H9 (cell line): ENCODE measurements around the gene GLRA1. TPM values are rescaled to one million over a fixed set of nuclear protein-coding genes. Genes with fewer than 3 reads are reported as not detected.

Experiments used
- DNase-seq: peaks from one replicate; pipeline ENCODE4 v3.0.0-alpha.2; 2017
- H2AFZ ChIP-seq: one replicate; pipeline ENCODE4 v1.6.1; 2013; ENCODE audit warnings: mild to moderate bottlenecking, low read length, control low read depth, moderate library complexity
- H2AK5ac ChIP-seq: 2 replicates; pipeline ENCODE4 v1.6.1; 2013; ENCODE audit warnings: low read length, control low read depth, mixed read lengths; ENCODE audit not compliant: insufficient read length
- H2BK120ac ChIP-seq: one replicate; pipeline ENCODE4 v1.6.1; 2013; ENCODE audit warnings: low read depth, mild to moderate bottlenecking, low read length, control low read depth, inconsistent platforms; ENCODE audit not compliant: poor library complexity, severe bottlenecking
- H2BK12ac ChIP-seq: 2 replicates; pipeline ENCODE4 v1.6.1; 2013; ENCODE audit warnings: low read length, control low read depth, mixed read lengths, low read depth; ENCODE audit not compliant: insufficient read length
- H2BK15ac ChIP-seq: 2 replicates; pipeline ENCODE4 v1.6.1; 2013; ENCODE audit warnings: low read depth, low read length, control low read depth
- H2BK20ac ChIP-seq: one replicate; pipeline ENCODE4 v1.6.1; 2013; ENCODE audit warnings: low read depth, mild to moderate bottlenecking, low read length, control low read depth, inconsistent platforms; ENCODE audit not compliant: poor library complexity, severe bottlenecking
- H2BK5ac ChIP-seq: 2 replicates; pipeline ENCODE4 v1.6.1; 2013; ENCODE audit warnings: low read length, control low read depth, mixed read lengths; ENCODE audit not compliant: insufficient read length
- H3K14ac ChIP-seq: 2 replicates; pipeline ENCODE4 v1.6.1; 2013; ENCODE audit warnings: low read length, control low read depth; ENCODE audit not compliant: insufficient read depth
- H3K18ac ChIP-seq: 2 replicates; pipeline ENCODE4 v1.6.1; 2013; ENCODE audit warnings: low read depth, mild to moderate bottlenecking, mixed read lengths, low read length, control low read depth; ENCODE audit not compliant: insufficient read length
- H3K23ac ChIP-seq: 2 replicates; pipeline ENCODE4 v1.6.1; 2013; ENCODE audit warnings: low read length, control low read depth, mixed read lengths, low read depth; ENCODE audit not compliant: insufficient read length
- H3K23me2 ChIP-seq: 2 replicates; pipeline ENCODE4 v1.6.1; 2013; ENCODE audit warnings: low read depth, mild to moderate bottlenecking, mixed read lengths, low read length, control low read depth; ENCODE audit not compliant: insufficient read length, poor library complexity, severe bottlenecking
- H3K27ac ChIP-seq: 2 replicates; pipeline ENCODE4 v1.5.1; 2013; ENCODE audit warnings: low read length, control low read depth, mixed read lengths, low read depth; ENCODE audit not compliant: insufficient read length
- H3K27me3 ChIP-seq: 2 replicates; pipeline ENCODE4 v1.6.1; 2013; ENCODE audit warnings: low read length, control low read depth, inconsistent platforms; ENCODE audit not compliant: insufficient read depth
- H3K4ac ChIP-seq: 2 replicates; pipeline ENCODE4 v1.6.1; 2013; ENCODE audit warnings: low read depth, mild to moderate bottlenecking, control low read depth, inconsistent platforms, low read length, moderate library complexity
- H3K4me1 ChIP-seq: 2 replicates; pipeline ENCODE4 v1.6.1; 2013; ENCODE audit warnings: low read length, control low read depth, inconsistent platforms; ENCODE audit not compliant: insufficient read depth
- H3K4me2 ChIP-seq: 2 replicates; pipeline ENCODE4 v1.6.1; 2013; ENCODE audit warnings: low read length, control low read depth, mixed read lengths; ENCODE audit not compliant: insufficient read length, insufficient read depth
- H3K56ac ChIP-seq: 2 replicates; pipeline ENCODE4 v1.6.1; 2013; ENCODE audit warnings: low read depth, mild to moderate bottlenecking, mixed read lengths, low read length, control low read depth; ENCODE audit not compliant: insufficient read length
- H3K79me1 ChIP-seq: 2 replicates; pipeline ENCODE4 v1.6.1; 2013; ENCODE audit warnings: low read depth, mild to moderate bottlenecking, moderate library complexity, low read length, control low read depth, inconsistent platforms; ENCODE audit not compliant: insufficient read depth, poor library complexity, severe bottlenecking
- H3K79me2 ChIP-seq: 2 replicates; pipeline ENCODE4 v1.6.1; 2013; ENCODE audit warnings: low read length, control low read depth, inconsistent platforms; ENCODE audit not compliant: insufficient read depth
- H3K9ac ChIP-seq: 2 replicates; pipeline ENCODE4 v1.6.1; 2013; ENCODE audit warnings: low read length, control low read depth, mixed read lengths; ENCODE audit not compliant: insufficient read length; ENCODE audit errors: extremely low read depth
- H3K9me3 ChIP-seq: one replicate; pipeline ENCODE4 v1.6.1; 2013; ENCODE audit warnings: low read depth, low read length, inconsistent platforms; ENCODE audit not compliant: control insufficient read depth
- H3T11ph ChIP-seq: one replicate; pipeline ENCODE4 v1.6.1; 2013; ENCODE audit warnings: mild to moderate bottlenecking, low read length, control low read depth, inconsistent platforms
- H4K20me1 ChIP-seq: one replicate; pipeline ENCODE4 v1.6.1; 2013; ENCODE audit not compliant: control insufficient read depth, insufficient read length, insufficient read depth
- H4K5ac ChIP-seq: 2 replicates; pipeline ENCODE4 v1.6.1; 2013; ENCODE audit warnings: low read depth, mild to moderate bottlenecking, mixed read lengths, low read length, control low read depth; ENCODE audit not compliant: insufficient read length
- H4K8ac ChIP-seq: replicated peaks from 2 replicates; pipeline ENCODE4 v1.6.1; 2013; ENCODE audit warnings: low read length, control low read depth, mixed read lengths, low read depth; ENCODE audit not compliant: insufficient read length
- H4K91ac ChIP-seq: 2 replicates; pipeline ENCODE4 v1.6.1; 2013; ENCODE audit warnings: low read depth, mild to moderate bottlenecking, moderate library complexity, mixed read lengths, low read length, control low read depth; ENCODE audit not compliant: insufficient read length
- H3K27ac Mint-ChIP-seq, 3 experiments: 2 replicates in 2 of 3; 3 replicates in 1 of 3; pipeline ENCODE4 v1.8.0; 2020 to 2021; ENCODE audit warnings: mixed read lengths in 3 of 3, mild to moderate bottlenecking in 1 of 3, moderate library complexity in 1 of 3
- H3K27me3 Mint-ChIP-seq: 2 replicates; pipeline ENCODE4 v1.8.0; 2021; ENCODE audit warnings: low read depth, mild to moderate bottlenecking, moderate library complexity, mixed read lengths
- H3K36me3 Mint-ChIP-seq, 3 experiments: 2 replicates in 2 of 3; 3 replicates in 1 of 3; pipeline ENCODE4 v1.8.0; 2020 to 2021; ENCODE audit warnings: low read depth in 3 of 3, mixed read lengths in 3 of 3; ENCODE audit not compliant: insufficient read depth in 1 of 3
- H3K4me1 Mint-ChIP-seq, 2 experiments: 2 replicates each; pipeline ENCODE4 v1.8.0; 2020; ENCODE audit warnings: mixed read lengths in 2 of 2
- H3K4me3 Mint-ChIP-seq, 2 experiments: 2 replicates in 1 of 2; 3 replicates in 1 of 2; pipeline ENCODE4 v1.8.0; 2020 to 2021; ENCODE audit warnings: mild to moderate bottlenecking in 2 of 2, mixed read lengths in 2 of 2, moderate library complexity in 1 of 2
- H3K9me3 Mint-ChIP-seq, 2 experiments: 2 replicates in 1 of 2; 3 replicates in 1 of 2; pipeline ENCODE4 v1.8.0; 2020; ENCODE audit warnings: mild to moderate bottlenecking in 2 of 2, mixed read lengths in 2 of 2, moderate library complexity in 1 of 2
- WGBS: extraction: QIAGEN DNeasy Blood & Tissue Kit; methylation state at CpG from one replicate; pipeline ENCODE4 v1.1.7; 2013; ENCODE audit warnings: missing lambda C conversion rate, low lambda C conversion rate, mixed read lengths; ENCODE audit not compliant: insufficient read length; ENCODE audit errors: extremely low coverage; 5-methylcytosine and 5-hydroxymethylcytosine counted together
- total RNA-seq: library from RNA; stranded (reverse); gene quantifications from 2 replicates; pipeline ENCODE4 v1.2.1, GENCODE V29; 2021
- TF ChIP-seq, protein P1 (sequence below): fragments of 200-600 bp; sonication (generic); conservative IDR thresholded peaks from 3 replicates; pipeline ENCODE4 v1.8.0; 2021; ENCODE audit warnings: antibody characterized with exemption, mild to moderate bottlenecking

GLRA1 gene
- total RNA-seq, 1 experiment from 2014 or later: not detected

- H2AK5ac ChIP-seq: no peak overlapping the region
- no peaks in the 10 kb centered on the region for H3K23me2 ChIP-seq
- peaks cover 10% of the 10 kb centered on the region for H3K27me3 Mint-ChIP-seq
- TF ChIP-seq, protein P1, sequence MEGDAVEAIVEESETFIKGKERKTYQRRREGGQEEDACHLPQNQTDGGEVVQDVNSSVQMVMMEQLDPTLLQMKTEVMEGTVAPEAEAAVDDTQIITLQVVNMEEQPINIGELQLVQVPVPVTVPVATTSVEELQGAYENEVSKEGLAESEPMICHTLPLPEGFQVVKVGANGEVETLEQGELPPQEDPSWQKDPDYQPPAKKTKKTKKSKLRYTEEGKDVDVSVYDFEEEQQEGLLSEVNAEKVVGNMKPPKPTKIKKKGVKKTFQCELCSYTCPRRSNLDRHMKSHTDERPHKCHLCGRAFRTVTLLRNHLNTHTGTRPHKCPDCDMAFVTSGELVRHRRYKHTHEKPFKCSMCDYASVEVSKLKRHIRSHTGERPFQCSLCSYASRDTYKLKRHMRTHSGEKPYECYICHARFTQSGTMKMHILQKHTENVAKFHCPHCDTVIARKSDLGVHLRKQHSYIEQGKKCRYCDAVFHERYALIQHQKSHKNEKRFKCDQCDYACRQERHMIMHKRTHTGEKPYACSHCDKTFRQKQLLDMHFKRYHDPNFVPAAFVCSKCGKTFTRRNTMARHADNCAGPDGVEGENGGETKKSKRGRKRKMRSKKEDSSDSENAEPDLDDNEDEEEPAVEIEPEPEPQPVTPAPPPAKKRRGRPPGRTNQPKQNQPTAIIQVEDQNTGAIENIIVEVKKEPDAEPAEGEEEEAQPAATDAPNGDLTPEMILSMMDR: no peak
- no peak overlapping the region for H3K27ac ChIP-seq
- no peaks in the 10 kb centered on the region for H3K79me1 ChIP-seq
- peaks cover 0 to 1% (median 1%) of the 10 kb centered on the region in 3 experiments; a peak in 2 of 7 replicates for H3K36me3 Mint-ChIP-seq
- no peak overlapping the region for H3K14ac ChIP-seq
- no peak overlapping the region for H2BK20ac ChIP-seq
- H2BK5ac ChIP-seq: no peak overlapping the region
- H4K91ac ChIP-seq: no peak overlapping the region
- no peaks in the 10 kb centered on the region for H3K27me3 ChIP-seq
- no peaks in the 10 kb centered on the region for H3K79me2 ChIP-seq
- H3K9me3 Mint-ChIP-seq: 0 out of 5 replicates have a peak, but pooled peaks cover 0 to 2% of the 10 kb centered on the region in 2 experiments
- no peak overlapping the region for H2BK12ac ChIP-seq
- no peak overlapping the region for H3K56ac ChIP-seq
- H2BK120ac ChIP-seq: no peak overlapping the region
- no peak for DNase-seq
- no peaks in the 10 kb centered on the region for H3K9me3 ChIP-seq
- H3K4ac ChIP-seq: no peak overlapping the region
- WGBS: 100% methylated on average over 1 of the region's 3 CpGs
- no peak overlapping the region for H3T11ph ChIP-seq
- H4K5ac ChIP-seq: no peak overlapping the region
- no peak overlapping the region for H3K27ac Mint-ChIP-seq
- no peaks in the 10 kb centered on the region for H3K4me1 ChIP-seq
- H3K18ac ChIP-seq: no peak overlapping the region
- no peaks in the 10 kb centered on the region for H4K20me1 ChIP-seq
- H3K4me2 ChIP-seq: no peak overlapping the region
- peaks cover under 1% of the 10 kb centered on the region in 2 experiments; a peak in 3 of 4 replicates for H3K4me1 Mint-ChIP-seq
- H3K23ac ChIP-seq: no peak overlapping the region
- H2AFZ ChIP-seq: no peak overlapping the region
- H3K4me3 Mint-ChIP-seq: no peak overlapping the region
- H2BK15ac ChIP-seq: no peak overlapping the region
- H3K9ac ChIP-seq: no peak overlapping the region
- H4K8ac ChIP-seq: no peak overlapping the region
Observed at GRCh38 chr5:151872701-151873100, 52.0 kb downstream of the GLRA1 start.
